Stimulated activated CD8-positive, alpha-beta memory T cell treated with anti-CD3 and anti-CD28 coated beads, Interleukin-15, amount 100 ng/mL, for 48 hours (primary cell): ENCODE data around the gene KLF17.

Source experiments
- DNase-seq, 2 donors: peaks; one replicate each; pipeline ENCODE4 v3.0.0-alpha.2; 2020; ENCODE audit warnings: low read depth in 2 of 2

KLF17 gene

DNA sequence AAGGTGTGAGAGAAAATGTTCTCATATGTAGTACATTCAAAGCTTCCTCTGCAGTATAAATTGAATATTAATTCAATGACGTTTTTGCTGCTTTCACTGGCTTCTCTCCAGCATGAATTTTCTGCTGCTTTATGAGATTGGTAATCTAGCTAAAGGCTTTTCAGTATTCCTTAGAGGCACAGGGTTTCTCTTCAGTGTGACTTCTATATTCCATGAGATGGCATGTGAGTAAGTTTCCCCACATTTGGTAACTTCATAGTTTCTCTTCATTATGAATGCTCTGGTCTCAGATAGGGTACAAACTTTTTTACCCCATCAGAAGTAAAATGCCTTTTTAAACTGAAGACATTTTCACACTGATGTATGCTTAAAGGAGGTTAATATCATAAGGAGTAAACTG is 33.2 kb downstream of the KLF17 start:
- DNase-seq: no peak

DNA sequence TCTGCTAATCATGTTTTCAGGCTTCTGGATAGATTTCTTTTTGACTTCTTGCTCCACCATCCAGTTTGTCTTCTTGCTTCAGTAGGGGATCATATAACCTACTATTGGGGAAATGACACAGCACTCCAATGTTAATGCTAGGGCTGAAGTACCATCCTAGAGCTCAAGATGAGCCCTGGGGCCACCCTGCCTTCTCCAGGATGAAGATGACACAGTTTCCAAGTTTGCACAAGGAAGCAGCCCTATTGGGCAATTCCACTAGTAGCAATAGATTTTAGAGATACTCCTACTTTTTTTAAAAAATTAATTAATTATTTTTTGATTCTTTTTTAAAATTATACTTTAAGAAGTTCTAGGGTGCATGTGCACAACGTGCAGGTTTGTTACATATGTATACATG is 34.1 kb downstream of the KLF17 start:
- no peak for DNase-seq

DNA sequence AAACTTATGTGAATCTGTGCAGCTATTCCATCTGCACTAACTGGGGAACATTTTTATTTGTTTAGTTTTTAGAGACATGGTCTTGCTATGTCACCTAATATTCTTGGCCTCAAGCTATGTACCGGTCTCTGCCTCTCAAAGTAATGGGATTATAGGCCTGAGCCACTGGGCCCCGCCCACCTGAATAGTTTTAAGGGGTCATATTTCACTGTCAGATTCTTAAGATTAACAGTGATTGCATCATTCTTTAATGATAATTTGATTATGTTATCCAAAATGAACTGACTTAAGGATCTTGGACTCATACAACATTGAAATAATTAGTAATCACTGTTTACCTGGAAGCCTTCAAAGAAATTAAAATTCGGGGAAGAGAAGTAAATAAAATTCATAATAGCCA is 35.4 kb downstream of the KLF17 start:
- DNase-seq: no peak

DNA sequence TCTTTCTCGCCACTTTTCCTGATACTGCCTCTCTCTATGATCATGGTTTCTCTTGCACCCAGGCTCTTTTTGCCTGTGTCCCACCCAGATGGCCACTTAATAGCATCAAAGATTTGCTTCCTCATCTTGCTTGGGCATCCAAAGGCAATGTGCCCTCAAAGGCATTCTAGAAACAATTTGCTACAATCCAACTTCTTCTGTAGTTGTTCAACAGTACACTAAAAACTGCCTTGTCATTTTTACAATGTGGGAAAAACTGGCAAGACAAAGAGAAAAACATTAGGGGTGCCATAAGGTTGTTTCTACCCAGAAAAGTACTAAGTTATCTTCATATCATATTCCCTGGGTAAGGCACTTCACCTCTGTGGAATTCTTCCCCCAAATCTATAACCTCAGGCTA is 39.3 kb downstream of the KLF17 start:
- DNase-seq: no peak

DNA sequence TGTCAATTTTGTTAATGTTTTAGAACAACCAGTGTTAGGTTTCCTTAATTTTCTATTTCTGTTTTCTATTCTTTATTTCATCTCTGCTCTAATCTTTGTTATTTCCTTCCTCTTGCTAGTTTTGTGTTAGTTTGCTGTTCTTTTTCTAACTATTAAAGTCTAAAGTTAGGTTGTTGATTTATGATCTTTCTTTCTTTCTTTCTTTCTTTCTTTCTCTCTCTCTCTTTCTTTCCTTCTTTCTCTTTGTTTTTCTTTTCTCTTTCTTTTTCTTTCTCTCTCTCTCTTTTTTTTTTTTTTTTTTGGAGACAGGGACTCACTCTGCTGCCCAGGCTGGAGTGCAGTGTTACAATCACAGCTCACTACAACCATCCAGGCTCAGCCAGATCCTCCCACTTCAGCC is 40.2 kb downstream of the KLF17 start:
- no peak for DNase-seq

DNA sequence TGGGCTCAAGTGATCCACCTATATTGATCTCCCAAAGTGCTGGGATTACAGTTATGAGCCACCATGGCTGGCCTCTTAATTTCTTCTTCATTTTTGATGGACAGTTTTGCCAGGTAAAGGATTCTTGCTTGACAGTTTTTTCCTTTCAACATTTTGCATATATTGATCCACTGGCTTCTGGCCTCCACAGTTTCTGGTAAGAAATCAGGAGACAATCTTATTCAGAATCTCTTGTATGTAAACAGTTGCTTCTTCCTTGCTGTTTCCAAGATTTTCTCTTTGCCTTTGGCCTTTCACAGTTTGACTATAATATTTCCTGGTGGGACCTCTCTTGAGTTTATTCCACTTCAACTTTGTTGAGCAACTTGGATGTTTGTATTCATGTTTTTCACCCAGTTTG is 42.9 kb downstream of the KLF17 start:
- DNase-seq: no peak

DNA sequence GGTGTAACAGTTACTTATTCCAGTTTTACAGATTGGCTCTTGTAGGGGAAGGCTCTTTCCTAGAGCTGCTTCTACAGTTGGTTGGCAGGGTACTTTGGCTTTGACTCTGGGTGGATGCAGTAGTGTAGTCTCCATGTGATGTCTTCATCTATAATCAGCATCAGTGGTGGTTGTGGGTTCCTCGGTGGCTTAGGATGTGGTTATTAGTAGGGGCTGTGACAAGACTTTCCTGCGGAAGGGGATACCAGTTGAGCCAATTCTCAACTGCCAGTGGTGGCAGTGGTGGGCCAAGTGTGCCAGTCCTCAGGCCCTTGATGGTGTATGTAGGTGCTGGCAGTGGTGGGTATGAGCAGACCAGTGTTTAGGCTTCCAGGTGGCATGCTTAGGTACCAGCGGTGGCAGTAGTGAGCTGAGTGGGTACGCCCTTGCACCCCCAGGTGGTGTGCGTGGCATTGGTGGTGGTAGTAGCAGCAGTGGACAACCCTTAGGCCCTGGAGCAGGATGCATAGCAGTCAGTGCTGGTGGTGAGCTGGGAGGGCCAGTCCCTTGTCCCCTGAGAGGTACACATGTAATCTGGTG is 50.0 kb downstream of the KLF17 start:
- DNase-seq: no peak

DNA sequence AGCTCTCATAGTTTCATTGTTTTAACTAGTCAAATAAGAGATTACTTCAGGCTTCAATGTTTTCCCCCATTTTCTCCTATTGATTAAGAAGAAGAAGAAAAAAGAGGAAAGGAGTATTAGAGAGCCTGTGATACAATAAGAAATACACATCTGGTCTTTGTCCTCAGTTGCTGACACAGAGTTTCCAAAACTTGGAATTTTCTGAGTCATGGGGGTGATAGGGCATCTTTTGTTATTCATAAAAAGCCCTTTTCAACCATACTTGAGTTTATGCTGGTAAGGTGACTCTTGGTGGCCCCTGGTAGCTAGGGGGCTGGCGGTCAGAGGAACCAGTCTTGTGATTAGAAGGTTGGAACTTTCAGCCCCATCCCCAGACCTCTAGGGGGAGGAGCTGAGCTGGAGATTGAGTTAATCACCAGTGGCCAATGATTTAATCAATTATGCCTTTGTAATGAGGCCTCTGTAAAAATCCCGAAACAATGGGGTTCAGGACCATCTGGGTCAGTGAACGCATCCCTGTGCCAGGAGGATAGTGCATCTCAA is 51.7 kb downstream of the KLF17 start:
- DNase-seq: no peak

DNA sequence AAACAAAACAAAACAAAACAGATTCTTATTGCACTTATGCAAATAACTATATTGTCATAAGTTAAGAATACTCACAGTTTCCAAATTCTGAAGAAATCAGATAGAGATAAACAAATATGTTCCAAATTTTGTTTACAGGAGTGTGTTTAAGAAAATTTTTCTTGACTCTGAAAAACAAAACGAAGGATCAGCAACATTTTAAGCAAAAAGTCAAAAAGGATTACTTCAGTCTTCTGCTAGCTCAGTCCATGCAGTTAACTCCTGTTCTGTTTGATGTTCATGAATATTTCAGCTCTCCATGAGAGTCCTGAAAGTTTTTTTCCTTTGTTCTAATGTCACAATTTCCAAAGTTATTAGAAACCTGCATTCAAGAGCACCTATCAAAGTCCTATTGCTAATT is 56.0 kb downstream of the KLF17 start:
- no peak for DNase-seq
